ENCODE measurements around the gene EXD3. TPM values are rescaled to one million over a fixed set of nuclear protein-coding genes. Genes with fewer than 3 reads are reported as not detected.

The EXD3 gene
- total and polyA plus RNA-seq, 2 of the 13 experiments (the other 11 are each of a cell fraction or from before 2014, with no cell fraction given), result 2.7 to 4.8 TPM

DNA sequence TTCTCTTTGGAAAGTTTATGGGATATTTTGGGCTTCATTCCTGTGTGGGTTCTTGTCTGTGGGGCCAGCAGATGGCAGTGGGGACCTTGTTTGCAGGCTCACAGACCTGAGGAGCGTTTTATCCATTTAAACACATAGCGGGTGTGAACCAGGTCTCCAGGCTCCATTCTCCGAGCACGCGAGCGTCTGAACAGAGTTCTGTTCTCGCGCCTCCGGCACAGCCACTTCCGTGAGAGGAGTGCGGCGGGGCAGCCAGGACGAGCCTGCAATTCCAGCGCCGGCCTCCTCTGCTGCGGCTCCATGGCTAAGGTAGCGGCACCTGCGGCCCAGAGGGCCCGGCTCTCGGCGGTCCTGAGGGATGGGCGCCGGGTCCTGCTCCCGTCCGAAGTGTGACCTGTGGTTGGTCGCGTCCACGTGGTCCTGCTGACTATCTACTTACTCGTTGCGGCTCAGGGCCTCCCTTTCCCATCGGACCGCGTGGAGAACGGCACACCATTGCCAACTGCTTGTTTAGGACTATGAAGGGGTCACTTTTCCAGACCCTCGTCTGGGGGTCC, 128.2 kb downstream of the EXD3 start (continued):
- TF ChIP-seq, protein P1, sequence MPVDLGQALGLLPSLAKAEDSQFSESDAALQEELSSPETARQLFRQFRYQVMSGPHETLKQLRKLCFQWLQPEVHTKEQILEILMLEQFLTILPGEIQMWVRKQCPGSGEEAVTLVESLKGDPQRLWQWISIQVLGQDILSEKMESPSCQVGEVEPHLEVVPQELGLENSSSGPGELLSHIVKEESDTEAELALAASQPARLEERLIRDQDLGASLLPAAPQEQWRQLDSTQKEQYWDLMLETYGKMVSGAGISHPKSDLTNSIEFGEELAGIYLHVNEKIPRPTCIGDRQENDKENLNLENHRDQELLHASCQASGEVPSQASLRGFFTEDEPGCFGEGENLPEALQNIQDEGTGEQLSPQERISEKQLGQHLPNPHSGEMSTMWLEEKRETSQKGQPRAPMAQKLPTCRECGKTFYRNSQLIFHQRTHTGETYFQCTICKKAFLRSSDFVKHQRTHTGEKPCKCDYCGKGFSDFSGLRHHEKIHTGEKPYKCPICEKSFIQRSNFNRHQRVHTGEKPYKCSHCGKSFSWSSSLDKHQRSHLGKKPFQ (CRISPR knock-in tag; IDR thresholded peaks at IDR 0.05; ENCODE audit: insufficient replicate concordance), result no peak
- no peak for TF ChIP-seq SALL1 (CRISPR knock-in tag; IDR thresholded peaks at IDR 0.05)
- TF ChIP-seq, protein P2, sequence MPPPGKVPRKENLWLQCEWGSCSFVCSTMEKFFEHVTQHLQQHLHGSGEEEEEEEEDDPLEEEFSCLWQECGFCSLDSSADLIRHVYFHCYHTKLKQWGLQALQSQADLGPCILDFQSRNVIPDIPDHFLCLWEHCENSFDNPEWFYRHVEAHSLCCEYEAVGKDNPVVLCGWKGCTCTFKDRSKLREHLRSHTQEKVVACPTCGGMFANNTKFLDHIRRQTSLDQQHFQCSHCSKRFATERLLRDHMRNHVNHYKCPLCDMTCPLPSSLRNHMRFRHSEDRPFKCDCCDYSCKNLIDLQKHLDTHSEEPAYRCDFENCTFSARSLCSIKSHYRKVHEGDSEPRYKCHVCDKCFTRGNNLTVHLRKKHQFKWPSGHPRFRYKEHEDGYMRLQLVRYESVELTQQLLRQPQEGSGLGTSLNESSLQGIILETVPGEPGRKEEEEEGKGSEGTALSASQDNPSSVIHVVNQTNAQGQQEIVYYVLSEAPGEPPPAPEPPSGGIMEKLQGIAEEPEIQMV (CRISPR knock-in tag; IDR thresholded peaks at IDR 0.05; ENCODE audit: low read depth), result 0 out of 2 replicates have a peak, but pooled peaks have one; percentile 61
- no peak for TF ChIP-seq CREB1 (IDR thresholded peaks at IDR 0.05)
- TF ChIP-seq CREB1 (CRISPR knock-in tag; IDR thresholded peaks at IDR 0.05), result no peak
- TF ChIP-seq FOXA3 (CRISPR knock-in tag; IDR thresholded peaks at IDR 0.05), result no peak
- TF ChIP-seq NRL (CRISPR knock-in tag; IDR thresholded peaks at IDR 0.05; ENCODE audit: borderline replicate concordance), result peak; percentile 68; the same call in 1 of the 2 replicates
- no peak for TF ChIP-seq DNMT3B (CRISPR knock-in tag; conservative IDR thresholded peaks at IDR 0.05)
- peak; percentile 40; the same call in 1 of the 2 replicates for TF ChIP-seq ZNF747 (CRISPR knock-in tag; IDR thresholded peaks at IDR 0.05; ENCODE audit: borderline replicate concordance)
- TF ChIP-seq, protein P3, sequence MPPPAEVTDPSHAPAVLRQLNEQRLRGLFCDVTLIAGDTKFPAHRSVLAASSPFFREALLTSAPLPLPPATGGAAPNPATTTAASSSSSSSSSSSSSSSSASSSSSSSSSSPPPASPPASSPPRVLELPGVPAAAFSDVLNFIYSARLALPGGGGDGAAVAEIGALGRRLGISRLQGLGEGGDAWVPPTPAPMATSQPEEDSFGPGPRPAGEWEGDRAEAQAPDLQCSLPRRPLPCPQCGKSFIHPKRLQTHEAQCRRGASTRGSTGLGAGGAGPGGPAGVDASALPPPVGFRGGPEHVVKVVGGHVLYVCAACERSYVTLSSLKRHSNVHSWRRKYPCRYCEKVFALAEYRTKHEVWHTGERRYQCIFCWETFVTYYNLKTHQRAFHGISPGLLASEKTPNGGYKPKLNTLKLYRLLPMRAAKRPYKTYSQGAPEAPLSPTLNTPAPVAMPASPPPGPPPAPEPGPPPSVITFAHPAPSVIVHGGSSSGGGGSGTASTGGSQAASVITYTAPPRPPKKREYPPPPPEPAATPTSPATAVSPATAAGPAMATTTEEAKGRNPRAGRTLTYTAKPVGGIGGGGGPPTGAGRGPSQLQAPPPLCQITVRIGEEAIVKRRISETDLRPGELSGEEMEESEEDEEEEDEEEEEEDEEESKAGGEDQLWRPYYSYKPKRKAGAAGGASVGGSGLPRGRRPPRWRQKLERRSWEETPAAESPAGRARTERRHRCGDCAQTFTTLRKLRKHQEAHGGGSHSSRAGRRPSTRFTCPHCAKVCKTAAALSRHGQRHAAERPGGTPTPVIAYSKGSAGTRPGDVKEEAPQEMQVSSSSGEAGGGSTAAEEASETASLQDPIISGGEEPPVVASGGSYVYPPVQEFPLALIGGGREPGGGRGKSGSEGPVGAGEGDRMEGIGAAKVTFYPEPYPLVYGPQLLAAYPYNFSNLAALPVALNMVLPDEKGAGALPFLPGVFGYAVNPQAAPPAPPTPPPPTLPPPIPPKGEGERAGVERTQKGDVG (CRISPR knock-in tag; IDR thresholded peaks at IDR 0.05; ENCODE audit: borderline replicate concordance), result peak; percentile 24; the same call in 1 of the 2 replicates
- TF ChIP-seq ZNF510 (CRISPR knock-in tag; IDR thresholded peaks at IDR 0.05; ENCODE audit: low read depth), result 0 out of 2 replicates have a peak, but pooled peaks have one; percentile 62
- TF ChIP-seq PHF8 (CRISPR knock-in tag; IDR thresholded peaks at IDR 0.05), result peak; percentile 42; the same call in 1 of the 2 replicates
- TF ChIP-seq ZNF251 (CRISPR knock-in tag; IDR thresholded peaks at IDR 0.05), result 0 out of 2 replicates have a peak, but pooled peaks have one; percentile 29
- peak; percentile 79; the same call in 1 of the 2 replicates for TF ChIP-seq ZNF678 (CRISPR knock-in tag; IDR thresholded peaks at IDR 0.05)
- TF ChIP-seq, protein P4, sequence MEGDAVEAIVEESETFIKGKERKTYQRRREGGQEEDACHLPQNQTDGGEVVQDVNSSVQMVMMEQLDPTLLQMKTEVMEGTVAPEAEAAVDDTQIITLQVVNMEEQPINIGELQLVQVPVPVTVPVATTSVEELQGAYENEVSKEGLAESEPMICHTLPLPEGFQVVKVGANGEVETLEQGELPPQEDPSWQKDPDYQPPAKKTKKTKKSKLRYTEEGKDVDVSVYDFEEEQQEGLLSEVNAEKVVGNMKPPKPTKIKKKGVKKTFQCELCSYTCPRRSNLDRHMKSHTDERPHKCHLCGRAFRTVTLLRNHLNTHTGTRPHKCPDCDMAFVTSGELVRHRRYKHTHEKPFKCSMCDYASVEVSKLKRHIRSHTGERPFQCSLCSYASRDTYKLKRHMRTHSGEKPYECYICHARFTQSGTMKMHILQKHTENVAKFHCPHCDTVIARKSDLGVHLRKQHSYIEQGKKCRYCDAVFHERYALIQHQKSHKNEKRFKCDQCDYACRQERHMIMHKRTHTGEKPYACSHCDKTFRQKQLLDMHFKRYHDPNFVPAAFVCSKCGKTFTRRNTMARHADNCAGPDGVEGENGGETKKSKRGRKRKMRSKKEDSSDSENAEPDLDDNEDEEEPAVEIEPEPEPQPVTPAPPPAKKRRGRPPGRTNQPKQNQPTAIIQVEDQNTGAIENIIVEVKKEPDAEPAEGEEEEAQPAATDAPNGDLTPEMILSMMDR (CRISPR knock-in tag; IDR thresholded peaks at IDR 0.05), result peak; percentile 43
- 0 out of 2 replicates have a peak, but pooled peaks have one; percentile 1 for TF ChIP-seq SALL2 (CRISPR knock-in tag; IDR thresholded peaks at IDR 0.05)
- TF ChIP-seq, protein P5, sequence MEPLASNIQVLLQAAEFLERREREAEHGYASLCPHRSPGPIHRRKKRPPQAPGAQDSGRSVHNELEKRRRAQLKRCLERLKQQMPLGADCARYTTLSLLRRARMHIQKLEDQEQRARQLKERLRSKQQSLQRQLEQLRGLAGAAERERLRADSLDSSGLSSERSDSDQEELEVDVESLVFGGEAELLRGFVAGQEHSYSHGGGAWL (CRISPR knock-in tag; IDR thresholded peaks at IDR 0.05), result peak; percentile 44
- 0 out of 2 replicates have a peak, but pooled peaks have one; percentile 36 for TF ChIP-seq ZNF564 (CRISPR knock-in tag; IDR thresholded peaks at IDR 0.05)
- TF ChIP-seq ZNF430 (CRISPR knock-in tag; IDR thresholded peaks at IDR 0.05), result no peak
- 0 out of 2 replicates have a peak, but pooled peaks have one; percentile 56 for TF ChIP-seq ATAD3A (CRISPR knock-in tag; IDR thresholded peaks at IDR 0.05)
